ENCODE data around the gene EFEMP1. TPM values are rescaled to one million over a fixed set of nuclear protein-coding genes. Genes with fewer than 3 reads are reported as not detected.

Gene EFEMP1
- polyA plus RNA-seq, 3 donors: not detected

DNA sequence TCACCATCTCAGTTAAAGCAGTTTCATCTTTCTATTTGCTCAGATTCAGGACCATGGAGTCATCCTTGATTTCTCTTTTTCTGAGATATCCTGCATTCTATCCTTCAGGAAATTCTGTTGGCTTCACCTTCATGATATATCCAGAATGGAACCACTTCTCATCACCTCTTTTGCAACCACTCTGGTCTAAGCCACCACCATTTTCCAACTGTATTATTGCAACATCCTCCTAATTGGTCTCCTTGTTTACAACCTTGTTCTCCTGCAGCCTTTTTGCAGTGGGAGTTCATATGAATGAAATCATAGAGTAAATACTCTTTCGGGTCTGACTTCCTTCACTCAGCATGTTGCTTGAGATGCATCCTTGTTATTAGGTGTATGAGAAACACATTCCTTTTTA, 3.4 kb upstream of the EFEMP1 start:
- Mint-ChIP-seq H3K36me3 (no peaks in the 10 kb centered on the region), H3K4me3 (no peak overlapping the region), H3K4me1 (peaks cover 3% of the 10 kb centered on the region), H3K27ac (no peak overlapping the region), H3K9me3 (peaks cover 0 to 7% (median 0%) of the 10 kb centered on the region in 7 donors), H3K27me3 (ENCODE audit: low read depth in 3 of 3) (peaks cover 29 to 47% (median 38%) of the 10 kb centered on the region in 3 donors)
- no peaks in the 10 kb centered on the region for H4K20me1 ChIP-seq (ENCODE audit: insufficient read depth, low read length)
- H3K9me3 ChIP-seq (replicated peaks in 1 of 2; ENCODE audit: control insufficient read depth in 1 of 2, insufficient read depth in 1 of 2, low read length in 2 of 2): peaks cover 0 to 14% of the 10 kb centered on the region in 2 donors
- H3K27me3 ChIP-seq (ENCODE audit: control insufficient read depth in 2 of 2, insufficient read depth in 2 of 2, low read length in 2 of 2): peaks cover 37 to 40% of the 10 kb centered on the region in 2 donors
- H3K79me2 ChIP-seq (ENCODE audit: insufficient read depth, low read length): no peaks in the 10 kb centered on the region
- no peak for DNase-seq
- H3K4me2 ChIP-seq (replicated peaks; ENCODE audit: extremely low read depth, low read length, poor library complexity, severe bottlenecking): no peak overlapping the region
- no peak overlapping the region for H2AFZ ChIP-seq (ENCODE audit: insufficient read depth, low read depth, low read length, poor library complexity, severe bottlenecking)
- H3K27ac ChIP-seq (ENCODE audit: low read depth in 1 of 2, low read length in 2 of 2): no peak overlapping the region
- no peak for TF ChIP-seq CTCF (IDR thresholded peaks at IDR 0.05)
- H3K4me1 ChIP-seq (ENCODE audit: control insufficient read depth in 1 of 2, insufficient read depth in 2 of 2, low read length in 2 of 2): no peaks in the 10 kb centered on the region
- intact Hi-C loops (cut with micrococcal nuclease): no loop called here
- no peak overlapping the region for H3K4me3 ChIP-seq (replicated peaks in 1 of 3; ENCODE audit: low read depth in 2 of 3, low read length in 3 of 3)
- no peak overlapping the region for H3K9ac ChIP-seq (ENCODE audit: insufficient read depth, low read length, poor library complexity, severe bottlenecking)
- no peaks in the 10 kb centered on the region for H3K36me3 ChIP-seq (replicated peaks in 1 of 2; ENCODE audit: control insufficient read depth in 1 of 2, insufficient read depth in 2 of 2, low read length in 2 of 2)
- WGBS (ENCODE audit: insufficient coverage): no CpG with 5 or more reads among the region's 1 CpG

GRCh38 chr2:55926246-55926645, 2.7 kb upstream of the EFEMP1 start:
- H3K9ac ChIP-seq (ENCODE audit: insufficient read depth, low read length, poor library complexity, severe bottlenecking): no peak overlapping the region
- peaks cover 31 to 49% (median 45%) of the 10 kb centered on the region in 3 donors for H3K27me3 Mint-ChIP-seq (ENCODE audit: low read depth in 3 of 3)
- peaks cover 3% of the 10 kb centered on the region for H3K4me1 Mint-ChIP-seq
- TF ChIP-seq CTCF (IDR thresholded peaks at IDR 0.05): no peak
- H3K4me2 ChIP-seq (replicated peaks; ENCODE audit: extremely low read depth, low read length, poor library complexity, severe bottlenecking): no peak overlapping the region
- peaks cover 0 to 19% of the 10 kb centered on the region in 2 donors for H3K9me3 ChIP-seq (replicated peaks in 1 of 2; ENCODE audit: control insufficient read depth in 1 of 2, insufficient read depth in 1 of 2, low read length in 2 of 2)
- no peaks in the 10 kb centered on the region for H3K36me3 ChIP-seq (replicated peaks in 1 of 2; ENCODE audit: control insufficient read depth in 1 of 2, insufficient read depth in 2 of 2, low read length in 2 of 2)
- WGBS (ENCODE audit: insufficient coverage): no CpG with 5 or more reads among the region's 1 CpG
- no peaks in the 10 kb centered on the region for H4K20me1 ChIP-seq (ENCODE audit: insufficient read depth, low read length)
- no peak for DNase-seq
- no peaks in the 10 kb centered on the region for H3K4me1 ChIP-seq (ENCODE audit: control insufficient read depth in 1 of 2, insufficient read depth in 2 of 2, low read length in 2 of 2)
- H3K36me3 Mint-ChIP-seq: no peaks in the 10 kb centered on the region
- peaks cover 44 to 47% of the 10 kb centered on the region in 2 donors for H3K27me3 ChIP-seq (ENCODE audit: control insufficient read depth in 2 of 2, insufficient read depth in 2 of 2, low read length in 2 of 2)
- H3K4me3 ChIP-seq (replicated peaks in 1 of 3; ENCODE audit: low read depth in 2 of 3, low read length in 3 of 3): no peak overlapping the region
- H3K27ac ChIP-seq (ENCODE audit: low read depth in 1 of 2, low read length in 2 of 2): no peak overlapping the region
- no peak overlapping the region for H3K27ac Mint-ChIP-seq
- H3K4me3 Mint-ChIP-seq: peak overlapping the region in 1 of 2 donors; percentile 16
- no peaks in the 10 kb centered on the region for H3K79me2 ChIP-seq (ENCODE audit: insufficient read depth, low read length)
- intact Hi-C loops (cut with micrococcal nuclease): no loop called here
- H2AFZ ChIP-seq (ENCODE audit: insufficient read depth, low read depth, low read length, poor library complexity, severe bottlenecking): no peak overlapping the region
- H3K9me3 Mint-ChIP-seq: peaks cover 0 to 7% (median 0%) of the 10 kb centered on the region in 7 donors

Data from CD14-positive monocyte (primary cell).